Stimulated activated CD4-positive, alpha-beta T cell treated with anti-CD3 and anti-CD28 coated beads, Interleukin-4, amount 100 ng/mL, for 24 hours (primary cell): ENCODE measurements around the gene SPTBN5.
A peak's percentile ranks its signal among the peaks of the same experiment; 100 is the strongest.

Experiments
- DNase-seq: peaks from one replicate; pipeline ENCODE4 v3.0.0-alpha.2; 2020

The SPTBN5 gene

DNA sequence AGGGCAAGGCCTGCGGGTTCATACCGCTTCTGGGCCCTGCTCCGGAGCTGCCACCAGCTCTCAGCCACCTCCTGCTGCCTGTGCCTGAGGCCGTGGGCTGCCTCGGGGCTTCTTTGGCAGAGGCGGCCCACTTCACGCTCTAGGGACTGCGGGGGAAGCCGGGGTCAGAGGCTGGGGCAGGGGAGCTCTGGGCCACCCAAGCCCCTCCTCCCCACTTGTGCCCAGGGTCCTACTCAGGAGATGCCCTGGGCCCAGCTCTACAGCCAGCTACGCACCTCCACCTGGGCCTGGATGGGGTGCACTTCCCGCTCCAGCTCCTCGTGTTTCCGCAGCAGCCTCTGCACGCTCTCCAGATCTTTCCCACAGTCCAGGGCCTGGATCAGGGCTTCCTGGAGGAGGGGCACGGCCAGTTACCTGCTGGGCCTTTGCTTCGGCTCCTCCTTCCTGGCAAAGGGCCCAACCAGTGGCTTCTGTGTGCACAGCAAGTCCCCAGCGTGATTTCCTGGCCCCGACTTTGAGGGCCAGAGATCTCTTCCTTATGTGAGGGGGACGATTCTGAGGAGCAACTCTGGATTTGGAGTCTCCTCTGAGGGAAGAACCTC lies 31.2 kb downstream of the SPTBN5 start:
- DNase-seq = no peak

DNA sequence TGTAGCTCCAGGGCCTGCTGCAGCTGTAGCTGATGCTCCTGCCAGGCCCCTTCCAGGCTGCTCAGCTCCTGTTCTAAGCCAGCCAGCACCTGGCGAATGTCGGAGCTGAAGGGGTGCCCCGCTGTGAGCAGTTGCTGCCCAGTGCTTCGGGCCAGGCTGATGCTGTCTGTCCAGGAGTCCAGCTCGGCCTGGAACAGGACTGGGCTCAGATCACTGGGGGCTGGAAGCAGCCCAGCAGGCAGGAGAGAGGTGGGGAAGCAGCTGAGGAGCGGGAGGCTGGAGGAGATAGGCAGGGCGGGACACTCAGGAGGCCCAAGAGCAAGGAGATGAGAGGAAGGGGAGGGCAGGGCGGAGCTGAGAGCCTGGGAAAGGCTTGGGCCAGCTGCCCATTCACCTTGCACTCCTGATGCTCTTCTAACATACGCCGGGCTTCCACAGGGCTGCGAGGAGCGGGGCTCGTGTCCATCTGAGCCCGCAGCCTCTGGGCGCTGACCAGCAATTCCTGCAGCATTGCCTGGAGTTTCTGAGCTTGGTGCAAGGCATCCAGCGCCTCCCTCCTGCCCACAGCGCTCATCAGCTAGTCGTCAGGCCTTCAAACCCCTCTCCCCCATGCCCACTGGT lies 32.0 kb downstream of the SPTBN5 start:
- DNase-seq = no peak

DNA sequence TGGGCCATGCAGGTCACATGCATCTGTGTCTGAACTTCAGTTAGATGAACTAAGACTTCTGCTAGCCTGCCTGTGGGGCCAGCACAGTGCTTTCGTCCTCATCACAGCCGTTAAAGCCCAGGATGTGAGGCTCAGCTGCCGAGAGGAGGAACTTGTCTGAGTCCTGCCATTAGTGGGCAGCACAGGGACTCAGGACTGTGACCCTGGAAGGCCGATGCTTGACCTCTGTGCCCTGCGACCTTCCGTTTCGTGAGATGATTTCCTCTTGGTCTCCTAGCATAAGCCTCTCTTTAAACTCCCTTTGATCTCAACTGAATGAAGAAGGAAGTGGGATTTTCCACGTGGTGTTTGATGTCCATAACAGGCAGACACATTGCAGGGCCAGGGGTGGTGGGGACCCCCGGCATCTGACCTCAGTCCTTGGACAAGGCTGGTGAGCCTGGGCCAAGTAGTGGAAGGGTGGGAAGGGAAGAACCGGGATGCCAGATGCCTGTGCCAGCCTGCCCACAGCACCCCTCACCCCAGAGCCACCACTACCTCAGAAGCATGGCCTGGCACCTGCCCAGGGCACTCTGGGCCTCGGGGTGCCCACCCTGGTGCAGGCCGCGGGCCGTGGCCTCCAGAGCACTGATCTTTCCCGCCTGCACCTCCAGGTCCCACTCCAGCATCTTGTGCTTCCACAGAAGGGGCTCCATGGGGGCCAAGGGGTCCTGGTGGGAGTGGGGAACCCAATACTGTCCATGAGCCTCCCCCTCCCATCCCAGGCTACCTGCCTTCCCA lies 33.6 kb downstream of the SPTBN5 start:
- no peak for DNase-seq

DNA sequence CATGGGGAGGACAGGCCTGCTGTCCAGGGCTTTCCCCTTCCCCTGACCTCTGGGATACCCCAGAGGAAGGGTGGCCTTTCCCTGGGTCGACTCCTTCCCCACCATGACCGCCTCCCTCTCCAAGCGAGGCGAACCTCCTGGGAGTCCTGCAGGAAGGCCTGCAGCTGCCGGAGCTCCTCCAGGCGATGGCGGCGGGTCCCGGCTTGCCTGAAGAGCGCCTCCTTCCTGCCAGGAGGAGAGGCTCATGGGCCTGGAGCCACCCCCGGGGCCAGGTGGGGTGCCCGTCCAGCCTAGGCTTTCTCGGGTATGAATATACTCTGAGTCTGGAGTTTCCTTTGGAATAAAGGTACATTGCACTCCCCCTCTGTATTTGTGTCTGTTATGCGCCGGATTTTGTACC lies 35.1 kb downstream of the SPTBN5 start:
- no peak for DNase-seq

DNA sequence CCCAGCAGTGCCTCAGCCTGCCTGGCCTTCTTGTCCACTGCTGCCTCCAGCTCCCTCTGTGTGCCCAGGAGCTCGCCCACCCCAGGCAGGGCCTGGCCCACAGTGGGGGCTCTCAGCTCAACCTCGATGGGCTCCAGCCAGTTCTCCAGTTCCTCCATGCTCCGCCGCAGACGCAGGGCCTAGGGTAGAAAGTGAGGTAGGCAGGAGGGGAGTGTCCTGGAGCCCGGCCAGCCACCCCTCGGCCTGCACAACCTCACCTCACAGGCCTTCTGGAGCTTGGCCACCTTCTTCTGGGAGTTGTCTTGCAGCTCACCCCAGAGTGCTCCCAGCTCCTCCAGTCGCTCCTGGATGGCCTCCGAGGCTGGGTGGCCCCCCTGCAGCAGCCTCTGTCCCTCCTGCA lies 36.5 kb downstream of the SPTBN5 start:
- no peak for DNase-seq

DNA sequence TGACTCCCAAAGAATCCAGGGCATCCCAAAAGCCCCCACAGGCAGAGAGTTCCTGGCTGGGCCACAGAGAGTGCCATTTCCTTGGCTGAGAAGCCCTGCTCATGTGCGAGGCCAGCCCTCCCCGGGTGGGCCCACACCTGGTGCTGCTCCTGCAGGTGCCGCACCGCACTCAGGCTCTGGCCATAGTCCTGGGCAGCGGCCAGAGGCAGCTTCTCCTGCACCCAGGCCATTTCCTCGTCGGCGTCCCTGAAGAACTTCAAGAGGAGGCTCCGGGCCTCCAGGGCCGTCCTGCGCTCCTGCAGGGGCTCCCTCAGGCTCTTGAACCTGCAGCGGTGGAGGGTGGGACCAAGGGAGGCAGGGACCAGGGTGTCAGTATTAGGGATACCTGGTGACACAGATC lies 37.1 kb downstream of the SPTBN5 start:
- no peak for DNase-seq

DNA sequence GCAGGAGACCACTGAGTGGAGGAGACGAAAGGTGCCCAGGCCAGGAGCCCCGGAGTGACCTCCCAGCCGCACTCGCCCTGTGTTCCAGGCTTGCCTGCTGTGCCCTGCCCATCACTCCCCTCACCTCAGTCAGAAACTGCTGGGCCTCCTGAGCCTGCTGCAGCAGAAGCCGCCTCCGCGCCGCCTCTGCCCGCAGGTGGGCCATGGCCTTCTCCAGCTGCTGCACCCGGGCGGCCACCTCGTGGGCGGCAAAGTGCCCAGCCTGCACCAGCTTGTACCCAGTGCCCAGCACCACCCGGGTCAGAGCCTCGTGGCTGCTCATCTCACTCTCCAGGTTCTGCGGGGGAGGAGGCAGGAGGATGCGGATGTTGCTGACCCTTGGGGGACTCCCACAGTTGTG lies 37.6 kb downstream of the SPTBN5 start:
- no peak for DNase-seq

DNA sequence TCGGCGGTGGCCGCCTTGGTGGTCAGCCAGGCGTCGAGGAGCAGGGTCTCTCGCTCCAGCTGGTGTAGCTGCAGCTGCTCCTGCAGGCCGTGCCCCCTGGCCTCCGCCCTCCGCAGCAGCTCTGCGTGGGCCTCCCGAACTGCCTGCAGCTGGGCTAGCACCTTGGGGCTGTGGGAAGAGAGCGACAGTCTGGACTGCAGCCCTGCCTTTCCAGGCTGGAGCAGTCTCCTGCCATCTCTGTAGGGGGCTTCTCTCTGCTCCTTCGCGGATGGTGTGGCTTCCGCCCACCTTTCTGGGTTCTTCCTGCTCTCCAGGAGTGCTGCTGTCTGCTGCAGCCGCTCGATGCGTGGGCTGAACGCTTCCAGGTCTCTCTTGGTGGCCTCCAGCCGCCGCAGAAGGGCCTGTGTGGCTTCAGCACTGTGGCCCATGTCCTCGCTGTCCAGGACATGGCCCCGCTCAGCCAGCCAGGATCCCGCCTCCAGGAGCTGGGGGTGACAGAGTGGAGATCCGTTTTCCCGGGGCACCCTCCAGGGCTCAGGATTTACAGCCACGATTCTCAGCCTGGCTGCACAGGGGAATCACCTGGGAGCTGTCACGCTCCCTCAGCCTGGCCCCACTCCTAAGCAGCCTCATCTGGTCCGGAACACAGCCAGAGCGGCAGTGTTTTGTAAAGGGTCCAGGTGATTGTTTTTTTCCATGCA lies 38.4 kb downstream of the SPTBN5 start:
- DNase-seq = no peak

DNA sequence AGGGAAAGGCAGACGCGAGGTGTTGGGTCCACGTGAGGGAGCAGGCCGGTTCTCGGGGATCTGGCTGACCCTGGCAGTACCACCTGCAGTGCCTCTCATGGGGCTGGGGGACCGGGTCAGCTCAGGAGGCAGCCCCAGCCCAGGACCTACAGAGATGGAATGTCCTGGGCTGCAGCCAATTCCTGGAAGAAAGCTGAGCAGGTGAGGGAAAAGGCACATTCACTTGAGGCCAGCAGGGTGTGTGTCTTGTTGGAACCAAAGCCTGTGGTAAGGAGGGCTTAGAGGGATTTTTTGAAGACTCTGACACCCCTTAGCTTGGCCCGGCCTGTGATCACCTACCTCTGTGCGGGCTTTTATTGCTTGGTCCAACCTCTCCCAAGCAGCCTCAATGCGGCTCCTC lies 39.4 kb downstream of the SPTBN5 start:
- DNase-seq = no peak

DNA sequence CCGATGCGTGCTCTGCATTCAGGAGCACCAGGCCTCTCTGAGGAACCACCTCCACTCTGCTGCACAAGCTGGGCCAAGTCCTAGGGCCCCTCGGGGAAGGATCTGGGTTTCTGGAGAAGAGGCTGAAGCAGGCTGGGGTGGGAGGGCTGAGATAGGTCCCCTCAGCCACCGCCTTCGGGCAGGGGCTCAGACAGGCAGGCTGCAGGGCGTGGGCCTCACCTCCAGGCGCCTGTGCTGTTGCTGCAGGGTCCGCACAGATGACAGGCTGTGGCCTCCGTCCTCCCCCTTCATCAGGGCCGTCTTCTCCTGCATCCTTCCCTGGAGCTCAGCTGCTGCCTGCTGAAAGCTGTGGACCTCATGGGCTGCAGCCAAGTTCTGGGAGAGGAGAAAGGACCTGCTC lies 40.0 kb downstream of the SPTBN5 start:
- no peak for DNase-seq

DNA sequence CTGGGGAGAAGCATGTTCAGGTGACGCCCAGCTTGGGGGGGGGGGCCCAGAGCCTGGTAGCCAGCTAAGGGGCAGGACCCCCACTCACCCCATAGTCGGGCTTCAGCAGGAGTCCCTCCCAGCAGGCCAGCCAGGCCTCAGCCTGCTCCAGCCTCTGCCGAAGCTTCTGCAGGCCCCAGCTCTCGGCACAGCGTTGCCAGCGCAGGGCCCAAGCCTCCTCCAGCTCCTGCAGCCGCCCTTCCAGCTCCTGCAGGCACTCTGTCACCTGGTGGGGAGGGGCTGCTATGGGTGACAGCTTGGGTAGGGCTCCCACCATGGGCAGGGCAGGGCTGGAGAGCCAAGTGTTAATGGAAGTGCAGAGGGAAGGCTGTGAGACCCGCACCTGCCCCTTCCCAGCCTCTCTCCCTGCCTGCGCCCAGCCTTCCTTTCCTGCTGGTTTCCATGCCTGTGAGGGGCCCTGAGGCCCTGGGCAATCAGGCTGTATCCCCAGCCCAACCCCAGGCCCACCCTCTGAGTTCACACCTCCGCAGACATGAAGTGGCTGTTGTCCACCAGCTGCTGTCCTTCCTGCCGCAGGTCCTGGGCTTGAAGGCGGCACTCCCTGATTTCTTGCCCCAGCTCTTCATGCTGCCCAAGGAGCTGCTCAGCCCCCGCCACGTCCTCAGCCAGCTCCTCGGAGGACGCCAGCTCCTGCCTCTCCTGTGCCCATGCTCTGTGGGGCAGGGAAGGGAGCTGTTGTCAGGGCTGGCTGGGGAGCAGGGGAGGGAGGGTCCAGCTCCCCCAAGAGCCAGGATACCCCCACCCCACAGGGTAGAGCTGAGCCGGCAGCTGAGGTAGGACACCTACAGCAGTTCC lies 40.9 kb downstream of the SPTBN5 start:
- no peak for DNase-seq

DNA sequence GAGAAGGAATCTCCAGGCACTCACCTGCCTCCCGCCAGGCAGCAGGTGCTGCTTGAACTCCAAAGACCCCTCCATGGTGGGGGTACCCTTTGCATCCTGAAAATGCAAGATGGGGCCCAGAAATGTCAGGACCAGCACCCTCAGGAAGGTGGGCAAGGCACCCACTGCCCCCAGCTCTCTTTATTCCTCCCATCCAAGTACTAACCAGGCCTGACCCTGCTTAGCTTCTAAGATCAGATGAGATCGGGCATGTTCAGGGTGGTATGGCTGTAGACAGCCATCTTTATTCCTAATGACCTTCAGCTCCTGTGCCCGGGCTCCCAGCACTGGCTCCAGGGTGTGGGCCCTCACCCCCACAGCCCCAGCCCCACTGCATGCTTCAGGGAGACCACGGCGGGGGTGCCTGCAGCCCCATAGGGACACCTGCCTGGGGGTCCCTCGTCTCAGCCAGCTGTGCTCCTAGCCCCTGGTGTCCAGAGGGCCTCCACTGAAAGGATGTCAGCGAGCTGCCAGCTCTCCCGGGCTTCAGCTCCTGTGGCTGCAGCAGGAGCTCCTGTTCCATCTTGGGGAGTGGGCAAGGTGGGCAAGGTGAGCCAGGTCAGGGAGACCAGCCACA lies 42.0 kb downstream of the SPTBN5 start:
- no peak for DNase-seq

DNA sequence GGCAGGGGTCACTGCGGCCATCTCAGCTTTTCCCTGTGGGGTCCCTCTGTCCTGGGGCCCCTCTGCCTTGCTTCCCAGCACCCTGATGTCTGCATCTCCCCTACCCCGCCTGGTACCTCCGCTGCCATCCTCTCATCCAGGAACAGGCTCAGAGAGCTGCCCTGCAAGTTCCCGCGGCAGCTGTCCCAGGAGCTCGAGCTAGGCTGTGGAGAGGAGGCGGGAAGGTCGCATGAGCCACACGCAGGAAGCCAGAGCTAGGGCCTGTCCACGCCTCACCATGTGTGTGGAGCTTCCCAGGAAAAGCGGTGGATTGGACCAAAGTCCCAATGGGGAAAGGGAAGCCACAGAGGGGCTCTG lies 42.7 kb downstream of the SPTBN5 start:
- no peak for DNase-seq

DNA sequence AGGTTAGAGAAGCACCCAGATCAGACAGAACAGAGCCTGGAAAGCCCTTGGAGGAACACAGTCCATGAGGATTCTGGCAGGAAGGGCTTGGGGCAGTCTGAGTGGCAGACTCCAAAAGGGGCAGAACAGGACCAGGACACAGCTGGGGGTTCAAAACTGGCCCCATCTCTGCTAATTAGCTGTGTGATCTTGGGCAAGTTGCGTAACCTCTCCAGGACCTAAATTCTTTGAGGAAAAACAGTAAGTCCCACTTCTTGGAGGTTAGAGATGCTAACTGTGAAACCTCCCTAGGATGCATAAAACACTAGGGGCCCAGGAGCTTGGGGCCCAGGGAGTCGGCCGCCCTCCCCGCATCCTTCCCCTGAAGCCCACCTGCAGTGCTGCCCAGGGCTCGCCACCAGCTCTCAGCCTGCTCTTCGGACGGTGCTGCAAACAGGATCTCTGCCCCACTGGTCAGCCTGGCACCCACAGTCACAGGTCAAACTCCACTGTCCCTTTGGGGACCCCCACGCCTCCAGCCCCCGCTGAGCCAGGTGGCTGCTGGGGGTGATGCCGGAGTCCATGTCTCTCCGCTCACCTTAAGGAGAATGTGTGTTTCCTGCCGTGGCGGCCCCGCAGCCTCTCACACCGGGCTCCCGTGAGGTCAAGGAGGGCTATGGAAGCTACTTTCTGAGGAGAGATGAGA lies 43.2 kb downstream of the SPTBN5 start:
- DNase-seq = no peak

DNA sequence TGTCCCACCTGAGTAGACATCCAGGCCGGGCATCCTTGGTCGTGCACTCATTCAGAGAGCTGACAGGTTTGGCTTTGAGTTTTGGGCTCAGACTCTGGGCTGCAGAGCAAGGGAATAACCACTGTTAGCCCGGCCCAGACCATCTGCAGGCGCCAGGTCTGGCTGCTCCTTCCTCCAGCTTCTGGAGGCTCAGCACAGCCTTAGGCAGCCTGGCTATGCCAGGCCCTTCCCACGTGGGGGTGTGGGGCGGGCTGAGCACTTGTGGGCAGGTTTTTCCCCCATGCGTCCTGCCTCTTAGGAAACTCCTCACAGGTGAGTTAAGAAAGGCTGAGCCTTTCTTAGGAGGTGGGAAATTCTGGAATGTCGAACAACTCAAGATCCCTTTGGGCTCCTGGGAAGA lies 44.0 kb downstream of the SPTBN5 start:
- DNase-seq = no peak

DNA sequence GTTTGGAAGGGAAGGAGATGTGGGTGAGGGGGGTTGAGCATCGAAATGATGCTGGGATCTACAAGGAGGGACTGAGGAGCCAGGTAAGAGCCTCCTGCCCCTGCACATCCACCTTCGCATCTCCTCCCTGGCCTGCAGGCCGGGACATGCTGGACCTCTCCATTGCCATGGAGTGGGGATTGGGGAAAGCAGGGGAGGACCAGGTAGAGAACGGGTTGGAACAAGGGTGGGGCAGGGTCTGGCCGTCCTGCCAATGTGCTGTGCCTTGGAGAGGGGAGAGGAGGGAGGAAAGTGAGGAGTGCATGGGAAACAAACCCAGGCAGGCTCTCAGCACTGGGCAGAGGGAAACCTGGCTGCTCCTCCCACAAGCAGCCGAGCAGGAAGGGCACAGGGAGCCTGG lies 44.6 kb downstream of the SPTBN5 start:
- DNase-seq = no peak

DNA sequence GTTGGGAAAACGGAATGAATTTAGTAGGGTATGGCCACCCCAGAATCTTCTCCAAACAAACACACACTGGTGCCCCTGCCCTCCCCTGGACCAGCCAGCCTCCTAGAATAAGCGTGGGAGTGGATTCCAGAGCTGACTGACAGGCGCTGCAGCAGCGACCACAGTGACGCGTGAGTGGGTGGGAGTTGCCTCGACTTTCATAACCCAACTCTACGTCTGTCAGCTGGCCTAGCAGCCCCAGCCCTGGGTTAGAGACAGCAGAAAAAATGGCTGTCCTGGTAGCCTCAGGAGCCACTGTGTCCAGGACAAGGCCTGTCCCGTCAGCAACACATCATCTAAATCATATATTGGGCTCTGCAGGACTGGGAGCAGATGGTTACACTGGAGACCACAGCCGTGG lies 45.2 kb downstream of the SPTBN5 start:
- DNase-seq = peak; percentile 46

DNA sequence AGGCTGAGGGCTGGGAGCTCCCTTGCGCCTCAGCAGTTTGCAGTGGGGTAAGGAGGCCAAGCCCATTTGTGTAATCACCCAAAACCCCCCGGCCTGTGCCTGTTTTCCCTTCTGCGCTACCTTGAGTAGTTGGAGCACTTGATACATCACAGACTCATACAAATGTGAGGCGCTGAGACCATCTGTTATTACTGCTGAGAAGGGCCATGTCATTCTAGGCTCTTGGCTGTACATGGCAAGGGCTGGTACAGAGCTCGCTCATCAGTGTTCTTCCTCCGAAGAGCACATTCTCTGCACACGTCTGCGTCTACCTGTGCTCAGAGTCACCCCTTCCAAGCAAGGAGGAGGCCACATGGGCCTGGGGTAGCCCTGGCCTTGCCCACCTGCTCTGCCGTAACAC lies 45.9 kb downstream of the SPTBN5 start:
- no peak for DNase-seq

DNA sequence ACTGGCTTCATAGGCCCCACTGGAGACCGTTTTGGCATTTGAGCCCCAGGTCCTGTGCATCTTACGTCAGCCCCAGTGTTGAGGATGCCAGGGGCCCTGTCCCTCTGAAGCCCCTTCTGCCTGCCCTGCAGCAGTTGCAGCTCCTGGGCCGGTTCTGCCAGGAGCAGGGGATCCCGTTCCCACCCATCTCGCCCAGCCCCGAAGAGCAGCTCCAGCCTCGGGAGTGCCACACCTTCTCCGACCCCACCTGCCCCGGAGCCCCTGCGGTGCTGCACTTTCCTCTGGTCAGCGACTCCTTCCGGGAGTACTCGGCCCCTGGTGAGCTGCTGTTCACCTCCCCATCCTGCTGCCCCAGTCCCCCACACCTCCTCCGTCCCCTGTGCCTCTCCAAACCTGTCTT lies 46.6 kb downstream of the SPTBN5 start:
- no peak for DNase-seq

DNA sequence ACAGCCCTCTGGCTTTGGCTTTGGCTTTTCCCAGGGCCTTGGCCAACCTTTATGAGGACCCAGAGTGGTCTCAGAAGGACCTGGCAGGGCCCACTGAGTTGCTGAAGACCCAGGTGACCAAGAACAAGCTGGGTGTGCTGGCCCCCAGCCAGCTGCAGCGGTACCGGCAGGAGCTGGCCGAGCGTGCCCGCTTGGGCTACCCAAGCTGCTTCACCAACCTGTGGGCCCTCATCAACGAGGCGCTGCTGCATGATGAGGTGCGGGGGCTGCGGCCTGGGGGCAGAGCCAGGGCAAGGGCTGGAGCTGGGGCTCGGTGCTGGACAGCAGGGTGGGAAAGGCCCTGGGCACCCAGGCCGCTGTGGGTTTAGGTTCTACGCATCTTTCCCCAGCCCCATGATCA lies 49.0 kb downstream of the SPTBN5 start:
- no peak for DNase-seq

DNA sequence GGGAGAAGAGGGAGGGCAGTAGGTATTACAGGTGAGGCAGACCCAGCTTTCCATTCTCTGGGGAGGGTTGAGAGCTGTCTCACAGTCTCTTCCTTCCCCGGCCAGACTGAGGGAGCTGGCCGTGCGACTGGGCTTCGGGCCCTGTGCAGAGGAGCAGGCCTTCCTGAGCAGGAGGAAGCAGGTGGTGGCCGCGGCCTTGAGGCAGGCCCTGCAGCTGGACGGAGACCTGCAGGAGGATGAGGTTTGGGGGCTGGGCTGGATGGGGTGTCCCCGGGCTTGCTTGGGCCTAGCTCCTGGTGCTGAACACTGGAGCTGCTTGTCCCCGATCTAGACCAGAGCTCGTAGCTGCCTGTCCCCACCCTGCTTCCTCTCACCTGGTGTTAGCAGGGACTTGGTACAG lies 50.3 kb downstream of the SPTBN5 start:
- no peak for DNase-seq

DNA sequence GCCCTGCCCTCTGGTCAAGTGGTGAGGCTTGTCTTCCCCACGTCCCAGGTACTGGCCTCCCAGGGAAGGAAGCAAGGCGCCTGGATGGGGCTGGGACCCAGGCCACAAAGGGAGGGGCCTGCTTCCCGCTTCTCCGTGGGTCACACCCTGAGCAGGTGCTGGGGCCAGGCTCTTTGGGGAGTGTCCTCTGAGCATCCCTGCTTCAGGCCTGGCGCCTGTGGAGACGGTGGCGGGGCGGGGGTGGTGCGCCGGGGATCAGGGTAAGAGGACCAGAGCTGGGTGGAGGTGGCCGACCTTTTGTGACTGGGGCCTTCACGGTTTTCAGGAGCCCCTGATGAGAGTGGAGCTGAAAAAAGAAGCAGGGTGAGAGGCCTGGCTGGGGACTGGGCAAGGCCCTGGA lies 51.6 kb downstream of the SPTBN5 start:
- no peak for DNase-seq
